ENCODE results near the gene NOVA2.

The NOVA2 gene

DNA sequence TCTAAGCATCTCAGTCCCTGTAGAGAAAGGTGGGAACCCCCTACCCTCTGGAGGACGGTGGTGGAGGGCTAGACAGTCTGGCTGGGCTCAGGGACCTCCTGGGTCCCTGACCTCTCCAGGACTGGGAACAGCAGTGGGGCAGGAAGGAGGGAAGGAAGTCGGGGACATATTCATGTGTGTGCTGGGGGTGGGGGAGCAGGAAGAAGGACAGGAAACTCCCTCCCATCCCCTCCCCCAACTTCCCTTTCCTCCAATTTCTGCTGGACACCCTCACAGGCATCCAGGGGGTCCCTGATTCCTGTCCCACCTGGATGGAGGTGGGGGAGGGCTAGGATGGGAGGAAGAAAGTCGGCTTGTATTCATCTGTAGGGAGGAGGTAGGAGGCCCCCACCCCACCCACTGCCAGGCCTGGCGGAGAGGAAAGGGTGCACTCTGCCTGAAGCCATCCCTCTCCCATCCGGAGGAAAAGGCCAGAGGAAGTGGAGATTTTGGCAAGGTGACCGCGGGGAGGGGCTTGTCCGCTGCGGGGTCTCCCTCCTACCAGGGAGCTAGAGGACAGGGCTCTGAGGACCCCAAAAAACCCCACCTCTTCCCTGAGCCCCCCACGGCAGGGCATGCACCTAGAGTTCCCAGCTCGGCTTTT, 2.3 kb downstream of the NOVA2 start:
- H3K4me3 ChIP-seq (ENCODE audit: low read depth, low read length), result no peak overlapping the region
- DNase-seq (ENCODE audit: low read depth, low spot score), result no peak
- ChIA-PET CTCF (no interaction called here), POLR2A (no interaction called here)
- TF ChIP-seq, protein P1, sequence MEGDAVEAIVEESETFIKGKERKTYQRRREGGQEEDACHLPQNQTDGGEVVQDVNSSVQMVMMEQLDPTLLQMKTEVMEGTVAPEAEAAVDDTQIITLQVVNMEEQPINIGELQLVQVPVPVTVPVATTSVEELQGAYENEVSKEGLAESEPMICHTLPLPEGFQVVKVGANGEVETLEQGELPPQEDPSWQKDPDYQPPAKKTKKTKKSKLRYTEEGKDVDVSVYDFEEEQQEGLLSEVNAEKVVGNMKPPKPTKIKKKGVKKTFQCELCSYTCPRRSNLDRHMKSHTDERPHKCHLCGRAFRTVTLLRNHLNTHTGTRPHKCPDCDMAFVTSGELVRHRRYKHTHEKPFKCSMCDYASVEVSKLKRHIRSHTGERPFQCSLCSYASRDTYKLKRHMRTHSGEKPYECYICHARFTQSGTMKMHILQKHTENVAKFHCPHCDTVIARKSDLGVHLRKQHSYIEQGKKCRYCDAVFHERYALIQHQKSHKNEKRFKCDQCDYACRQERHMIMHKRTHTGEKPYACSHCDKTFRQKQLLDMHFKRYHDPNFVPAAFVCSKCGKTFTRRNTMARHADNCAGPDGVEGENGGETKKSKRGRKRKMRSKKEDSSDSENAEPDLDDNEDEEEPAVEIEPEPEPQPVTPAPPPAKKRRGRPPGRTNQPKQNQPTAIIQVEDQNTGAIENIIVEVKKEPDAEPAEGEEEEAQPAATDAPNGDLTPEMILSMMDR (IDR thresholded peaks at IDR 0.05; ENCODE audit: insufficient read depth, low read length, missing control alignments), result no peak

DNA sequence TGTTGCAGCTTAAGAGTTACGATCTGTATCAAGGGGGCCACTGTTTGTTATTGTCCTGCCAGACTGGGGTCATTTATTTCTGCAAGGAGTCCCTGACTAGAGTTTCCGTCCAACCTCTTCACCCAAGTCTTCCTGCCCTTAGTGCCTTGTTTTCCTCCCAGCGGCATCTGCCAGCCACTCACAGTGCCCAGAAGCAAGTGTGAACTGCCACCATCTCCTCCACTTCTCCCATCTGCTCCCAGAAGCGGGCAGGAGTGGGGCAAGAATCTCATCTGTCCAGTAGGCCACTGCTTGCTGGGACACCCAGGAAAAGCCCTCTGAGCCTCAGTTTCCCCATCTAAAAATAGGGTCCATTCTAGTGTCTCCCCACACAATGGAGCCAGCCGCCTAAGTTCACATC, 4.0 kb downstream of the NOVA2 start:
- no peak overlapping the region for H3K4me3 ChIP-seq (ENCODE audit: low read depth, low read length)
- TF ChIP-seq, protein P1 (IDR thresholded peaks at IDR 0.05; ENCODE audit: insufficient read depth, low read length, missing control alignments), result no peak
- CTCF ChIA-PET, result no interaction called here
- POLR2A ChIA-PET, result no interaction called here
- DNase-seq (ENCODE audit: low read depth, low spot score), result no peak

DNA sequence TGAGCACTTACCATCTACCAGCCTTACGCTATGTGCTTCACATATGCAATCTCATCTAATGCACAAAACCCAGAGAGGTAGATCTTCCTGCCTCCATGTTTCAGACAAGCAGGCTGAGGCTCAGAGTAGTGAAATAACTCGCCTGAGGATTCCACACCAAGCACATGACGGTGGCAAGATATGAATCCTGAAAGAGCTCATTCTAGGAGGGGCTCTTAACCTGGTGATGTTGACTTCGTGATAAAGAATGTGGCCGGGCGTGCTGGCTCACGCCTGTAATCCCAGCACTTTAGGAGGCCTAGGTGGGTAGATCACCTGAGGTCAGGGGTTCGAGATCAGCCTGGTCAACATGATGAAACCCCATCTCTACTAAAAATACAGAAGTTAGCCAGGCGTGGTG, 5.0 kb downstream of the NOVA2 start:
- TF ChIP-seq, protein P1 (IDR thresholded peaks at IDR 0.05; ENCODE audit: insufficient read depth, low read length, missing control alignments), result no peak
- POLR2A ChIA-PET, result no interaction called here
- CTCF ChIA-PET, result no interaction called here
- no peak for DNase-seq (ENCODE audit: low read depth, low spot score)
- no peak overlapping the region for H3K4me3 ChIP-seq (ENCODE audit: low read depth, low read length)

DNA sequence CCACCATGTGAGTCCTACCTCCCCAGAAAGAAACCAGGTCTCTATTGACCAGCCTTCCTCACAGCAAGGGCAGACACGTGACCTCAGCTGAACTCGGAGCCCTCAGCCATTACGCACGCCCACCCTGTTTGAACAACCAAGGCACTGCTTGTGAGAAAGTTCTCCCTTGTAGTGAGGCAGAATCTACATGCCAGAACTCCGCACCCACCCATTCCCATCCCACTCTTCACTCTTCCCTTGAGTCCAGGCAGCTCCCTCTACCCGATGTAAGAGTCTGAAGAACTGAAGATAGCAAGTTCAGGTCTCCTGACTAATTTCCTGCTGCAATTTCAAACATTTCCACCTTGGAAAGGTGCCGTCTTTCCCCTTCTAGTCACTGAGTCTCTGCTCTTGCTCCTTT, 6.4 kb downstream of the NOVA2 start:
- ChIA-PET POLR2A (no interaction called here), CTCF (no interaction called here)
- TF ChIP-seq, protein P1 (IDR thresholded peaks at IDR 0.05; ENCODE audit: insufficient read depth, low read length, missing control alignments), result no peak
- H3K4me3 ChIP-seq (ENCODE audit: low read depth, low read length), result no peak overlapping the region
- no peak for DNase-seq (ENCODE audit: low read depth, low spot score)

DNA sequence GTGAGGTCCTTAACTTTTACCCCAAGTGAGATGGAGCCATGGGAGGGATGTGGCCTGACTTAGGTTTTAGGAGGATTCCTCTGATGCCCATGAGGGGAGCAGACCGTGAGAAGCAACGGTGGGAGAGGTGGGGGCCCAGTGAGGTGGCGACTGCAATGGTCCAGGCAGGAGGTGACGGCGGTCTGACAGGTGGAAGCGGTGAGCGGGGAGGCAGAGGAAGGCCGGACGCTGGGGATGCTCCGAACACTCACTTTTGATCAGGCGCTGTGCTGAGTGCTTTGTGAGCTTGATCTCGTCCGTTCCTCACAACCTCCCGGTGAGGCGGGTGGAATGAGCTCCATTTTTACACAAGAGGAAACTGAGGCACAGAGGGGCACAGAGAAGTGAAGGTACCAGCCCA, 11.6 kb downstream of the NOVA2 start:
- CTCF ChIA-PET, result no interaction called here
- no peak overlapping the region for H3K4me3 ChIP-seq (ENCODE audit: low read depth, low read length)
- DNase-seq (ENCODE audit: low read depth, low spot score), result no peak
- POLR2A ChIA-PET, result no interaction called here
- TF ChIP-seq, protein P1 (IDR thresholded peaks at IDR 0.05; ENCODE audit: insufficient read depth, low read length, missing control alignments), result no peak

DNA sequence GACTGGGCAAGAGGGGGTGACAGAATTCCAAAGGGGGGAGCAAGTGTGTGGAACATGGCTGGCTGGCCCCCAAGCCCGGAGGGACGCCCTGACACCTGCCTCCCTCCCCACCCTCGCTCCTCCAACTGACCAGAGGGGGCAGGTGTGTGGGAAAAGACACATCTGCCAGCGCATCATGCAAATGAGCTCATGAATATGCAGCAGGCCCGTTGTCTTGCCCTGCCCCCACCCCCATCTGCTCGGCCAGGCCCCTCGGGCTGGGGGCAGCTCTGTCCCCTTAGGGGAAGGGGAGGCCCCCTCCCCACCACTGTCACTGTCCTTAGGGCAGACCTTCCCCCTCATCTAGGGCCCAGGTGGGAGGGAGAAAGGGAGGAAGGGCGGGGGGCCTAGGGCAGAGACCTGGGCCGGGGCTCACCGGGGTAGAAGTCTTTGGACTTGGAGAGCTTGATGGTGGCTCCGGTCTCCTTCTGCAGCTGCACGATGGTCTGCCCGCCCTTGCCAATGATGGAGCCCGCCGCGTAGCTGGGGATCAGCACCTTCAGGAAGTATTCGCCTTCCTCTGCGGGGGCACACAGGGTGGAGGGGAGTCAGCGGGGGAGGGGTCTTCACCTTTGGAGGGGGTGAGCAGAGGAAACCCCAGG, 12.9 kb downstream of the NOVA2 start:
- DNase-seq (ENCODE audit: low read depth, low spot score), result no peak
- no peak overlapping the region for H3K4me3 ChIP-seq (ENCODE audit: low read depth, low read length)
- CTCF ChIA-PET, result no interaction called here
- POLR2A ChIA-PET, result no interaction called here
- TF ChIP-seq, protein P1 (IDR thresholded peaks at IDR 0.05; ENCODE audit: insufficient read depth, low read length, missing control alignments), result no peak

Measured in AG04449 (cell line).